Lower leg skin (tissue), 3 donors: Measurements from ENCODE around the gene DGKB.

Source experiments
- CTCF ChIP-seq, 3 donors: fragments of 450-650 bp; IDR thresholded peaks; one replicate each; pipeline ENCODE4 v1.5.1; 2016; ENCODE audit warnings: antibody characterized with exemption in 3 of 3, mild to moderate bottlenecking in 3 of 3, moderate library complexity in 2 of 3
- POLR2A ChIP-seq, 2 donors: fragments of 450-650 bp; IDR thresholded peaks; one replicate each; pipeline ENCODE4 v1.6.1; 2016 to 2017; ENCODE audit warnings: antibody characterized with exemption in 2 of 2, mild to moderate bottlenecking in 1 of 2, moderate library complexity in 1 of 2

DNA sequence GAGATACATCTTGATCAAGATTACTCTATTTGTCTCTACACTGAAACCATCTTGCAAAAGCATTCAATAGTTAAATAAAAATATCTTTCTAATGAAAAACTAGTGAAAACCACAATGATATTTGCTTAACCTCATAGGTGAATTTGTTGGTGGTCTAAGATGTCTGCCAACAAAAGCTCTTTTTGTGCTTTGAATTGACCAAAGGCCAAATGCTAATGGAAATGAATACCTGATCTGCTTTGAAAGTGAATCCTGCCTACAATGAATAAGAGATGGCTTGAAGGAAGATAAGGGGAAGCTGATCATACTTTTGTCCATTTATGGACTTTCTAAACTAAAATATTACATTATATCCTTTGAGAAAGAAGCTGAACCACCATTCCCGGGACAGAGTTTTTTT, 684.2 kb downstream of the DGKB start:
- TF ChIP-seq CTCF (IDR thresholded peaks at IDR 0.05) (no peak), POLR2A (IDR thresholded peaks at IDR 0.05) (no peak)
